GM10266 (cell line): ENCODE data around the gene MMS19.
"Not testable (repeated sequence)": the region's sequence is repeated elsewhere in the genome, so short reads cannot be mapped to it uniquely, and the experiment has no call there.

Source experiments
- DNase-seq: peaks from one replicate; pipeline ENCODE4 v3.0.0; 2012; ENCODE audit errors: extremely low spot score
- CTCF ChIP-seq: IDR thresholded peaks from 2 replicates; pipeline ENCODE4 v1.5.1; 2012; ENCODE audit warnings: mild to moderate bottlenecking, low read depth; ENCODE audit not compliant: control insufficient read depth, insufficient read depth; ENCODE audit errors: missing control alignments

Gene MMS19

DNA sequence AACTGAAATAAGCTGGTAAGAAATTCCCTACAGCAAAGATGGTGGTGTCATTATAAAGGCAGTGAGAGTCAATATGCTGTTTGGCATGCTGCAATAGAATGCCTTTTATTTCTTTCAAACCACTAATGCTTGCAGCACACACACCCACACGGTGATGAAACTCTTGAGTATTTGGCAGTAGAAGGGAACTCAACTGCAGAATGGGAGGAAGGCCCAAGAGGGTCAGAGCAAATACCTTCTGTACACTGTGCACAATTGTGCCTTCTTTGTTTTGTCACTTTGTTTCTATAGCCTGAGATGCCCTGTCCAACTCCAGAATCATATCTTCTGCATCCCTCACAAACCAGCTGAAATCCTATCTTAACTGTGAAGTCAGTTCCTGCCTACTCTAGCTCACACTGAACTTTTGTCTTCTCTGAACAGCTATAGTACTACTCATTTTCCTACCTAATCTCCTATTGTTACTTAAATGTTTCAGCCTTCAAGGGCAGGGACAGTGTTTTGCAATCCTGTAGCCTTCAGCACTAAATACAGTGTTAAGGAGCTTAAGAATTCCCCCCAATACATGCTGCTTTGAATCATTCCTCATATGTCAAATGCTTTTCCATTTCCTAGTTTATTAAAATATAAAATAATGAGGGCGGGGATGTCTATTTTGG, 22.2 kb downstream of the MMS19 start:
- no peak for DNase-seq

DNA sequence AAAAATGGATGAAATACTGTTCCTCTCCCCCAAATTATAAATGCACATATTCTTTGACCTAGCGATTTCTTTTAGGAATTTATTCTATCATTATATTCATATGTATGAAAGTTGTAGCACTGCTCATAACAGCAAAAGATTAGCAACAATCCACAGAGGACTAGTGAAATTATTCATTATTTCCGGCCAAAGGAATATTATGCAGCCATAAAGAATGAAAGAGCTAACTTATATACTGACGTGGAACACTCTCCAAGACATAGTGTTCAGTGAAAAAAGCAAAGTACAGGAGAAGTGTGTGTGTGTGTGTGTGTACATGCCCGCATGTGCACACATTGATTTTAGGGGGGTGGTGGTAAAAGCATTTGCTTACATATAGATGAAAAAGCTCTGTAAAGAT, 23.3 kb downstream of the MMS19 start:
- TF ChIP-seq CTCF = no peak
- DNase-seq = no peak

More for the DNA sequence above, 22.2 kb downstream of the MMS19 start:
- TF ChIP-seq CTCF = no peak

DNA sequence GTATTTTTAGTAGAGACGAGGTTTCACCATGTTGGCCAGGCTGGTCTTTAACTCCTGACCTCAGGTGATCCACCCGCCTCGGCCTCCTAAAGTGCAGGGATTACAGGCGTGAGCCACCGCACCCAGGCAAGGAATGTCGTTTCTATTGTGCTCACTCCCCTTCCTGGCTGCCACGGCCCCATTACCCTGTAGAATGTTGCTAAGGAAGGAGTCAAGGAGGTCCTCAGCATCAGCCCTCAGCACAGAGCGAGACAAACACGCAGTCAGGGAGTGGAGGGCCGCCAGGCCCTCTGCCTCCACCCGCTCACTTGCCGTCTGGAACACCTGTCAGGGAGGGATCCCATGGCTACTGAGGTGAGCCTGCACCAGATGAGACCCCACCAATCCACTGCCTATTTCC, 29.4 kb downstream of the MMS19 start:
- DNase-seq = not testable (repeated sequence)

DNA sequence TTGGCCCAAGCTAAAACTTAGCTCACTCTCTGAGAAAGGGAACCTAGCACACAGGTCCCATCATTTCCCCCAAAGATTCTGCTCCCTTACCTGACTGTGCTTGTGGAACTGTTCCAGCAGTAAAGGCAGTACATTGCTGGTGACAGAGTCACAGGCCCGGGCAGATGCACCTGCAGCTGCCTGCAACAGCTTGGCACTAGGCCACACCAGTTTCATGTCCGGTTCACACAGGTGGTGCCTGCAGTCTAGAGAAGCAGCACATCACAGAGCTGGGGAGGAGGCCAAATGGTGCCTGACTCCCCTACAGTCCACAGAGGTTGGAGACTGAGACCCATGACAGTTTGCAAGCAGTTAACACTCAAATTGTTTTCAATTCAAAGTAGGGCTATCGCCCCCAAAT, 30.1 kb downstream of the MMS19 start:
- no peak for DNase-seq
- TF ChIP-seq CTCF = no peak

- DNase-seq = no peak
- TF ChIP-seq CTCF = no peak
These were observed 31.5 kb downstream of the MMS19 start for GRCh38 chr10:97466755-97467154.

GRCh38 chr10:97465982-97466381, 32.2 kb downstream of the MMS19 start:
- no peak for DNase-seq
- TF ChIP-seq CTCF = no peak

GRCh38 chr10:97464226-97464625, 34.0 kb downstream of the MMS19 start:
- no peak for DNase-seq
- no peak for TF ChIP-seq CTCF

DNA sequence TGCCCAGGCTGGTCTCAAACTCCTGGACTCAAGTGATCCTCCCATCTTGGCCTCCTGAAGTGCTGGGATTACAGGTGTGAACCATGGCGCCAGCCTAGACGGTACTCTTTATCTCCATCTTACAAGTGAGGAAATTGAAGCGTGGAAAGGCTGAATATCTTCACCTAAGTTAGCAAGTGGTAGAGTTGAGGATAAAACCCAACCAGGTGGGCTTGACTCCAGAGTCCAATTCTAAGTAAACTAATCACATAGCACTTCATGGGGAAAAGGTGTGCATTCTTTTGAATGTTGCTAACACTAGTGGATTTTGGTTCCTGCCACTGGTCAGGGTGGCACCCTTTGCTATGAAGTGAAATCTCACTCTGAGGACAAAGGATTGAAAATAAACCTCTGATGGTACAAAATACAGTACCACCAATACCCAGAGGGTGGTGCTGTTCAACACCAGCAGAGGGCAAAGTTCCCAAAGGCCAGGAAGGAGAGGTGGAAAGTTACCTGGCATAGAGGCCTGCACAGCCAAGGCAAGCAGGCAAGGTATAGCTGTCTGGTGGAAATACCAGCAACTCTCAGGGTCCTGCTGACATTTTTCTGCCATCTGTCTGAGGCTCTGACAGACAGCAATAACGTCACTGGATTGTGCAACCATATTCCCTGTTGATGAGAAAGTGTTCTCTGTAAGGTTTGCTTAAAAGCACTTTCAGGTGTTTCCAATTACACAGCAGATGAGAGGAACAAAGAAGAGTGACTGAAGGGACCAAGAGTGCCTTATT, 34.7 kb downstream of the MMS19 start:
- DNase-seq = peak; percentile 52
- peak; percentile 75 for TF ChIP-seq CTCF
